ENCODE measurements around the gene LBHD2. TPM values are rescaled to one million over a fixed set of nuclear protein-coding genes. Genes with fewer than 3 reads are reported as not detected.

LBHD2 gene
- total RNA-seq, 2 donors from 2014 or later, result not detected

- peak; percentile 71 for DNase-seq
- Mint-ChIP-seq H3K27ac (peak overlapping the region; percentile 35), H3K4me3 (peak overlapping the region; percentile 65), H3K36me3 (ENCODE audit: low read depth) (no peaks in the 10 kb centered on the region), H3K27me3 (ENCODE audit: insufficient read depth) (peaks cover 14% of the 10 kb centered on the region), H3K4me1 (peaks cover 20% of the 10 kb centered on the region), H3K9me3 (no peaks in the 10 kb centered on the region)
- no peaks in the 10 kb centered on the region for H3K27me3 ChIP-seq (ENCODE audit: control insufficient read depth, insufficient read depth, low read length, poor library complexity, severe bottlenecking)
- no peaks in the 10 kb centered on the region for H3K36me3 ChIP-seq (ENCODE audit: control insufficient read depth, insufficient read depth, low read length)
- 35 to 37% methylated on average over 11 to 27 of the region's 29 CpGs for WGBS, 2 experiments (ENCODE audit: insufficient coverage in 1 of 2, insufficient read length in 1 of 2)
- peaks cover 4% of the 10 kb centered on the region for H3K4me1 ChIP-seq (ENCODE audit: control insufficient read depth, insufficient read depth, low read length)
- TF ChIP-seq CTCF (conservative IDR thresholded peaks at IDR 0.05), result no peak
- no peaks in the 10 kb centered on the region for H3K9me3 ChIP-seq (ENCODE audit: control insufficient read depth, low read length)
- no peak overlapping the region for H3K4me3 ChIP-seq (ENCODE audit: low read length)
- H3K9ac ChIP-seq (ENCODE audit: extremely low read depth, low read length, poor library complexity, severe bottlenecking), result peak overlapping the region; percentile 30
- H3K27ac ChIP-seq (ENCODE audit: low read depth, low read length), result no peak overlapping the region
Observed at GRCh38 chr14:103139132-103140025, 55.4 kb downstream of the LBHD2 start.

Other genes with a start within 250 kb of the LBHD2 start
- gene AMN, start 161.5 kb upstream of the LBHD2 start, total RNA-seq, result 1 to 10 TPM; 1.9 to 3.2 TPM
- 100 to 1,000 TPM; 120 to 123 TPM for gene CDC42BPB, start 26.7 kb upstream of the LBHD2 start, total RNA-seq
- 1 to 10 TPM; 2.5 to 3.6 TPM for gene EXOC3L4, start 10.5 kb downstream of the LBHD2 start, total RNA-seq
- 10 to 100 TPM; 16.8 to 19.4 TPM for gene TNFAIP2, start 39.3 kb downstream of the LBHD2 start, total RNA-seq

Measured in endodermal cell (in vitro differentiated cells).